ENCODE results near the gene PHACTR1. TPM values are rescaled to one million over a fixed set of nuclear protein-coding genes. Genes with fewer than 3 reads are reported as not detected.

Gene PHACTR1
- total and polyA plus RNA-seq, 4 donors = 0.31 to 1.5 (median 0.79) TPM

DNA sequence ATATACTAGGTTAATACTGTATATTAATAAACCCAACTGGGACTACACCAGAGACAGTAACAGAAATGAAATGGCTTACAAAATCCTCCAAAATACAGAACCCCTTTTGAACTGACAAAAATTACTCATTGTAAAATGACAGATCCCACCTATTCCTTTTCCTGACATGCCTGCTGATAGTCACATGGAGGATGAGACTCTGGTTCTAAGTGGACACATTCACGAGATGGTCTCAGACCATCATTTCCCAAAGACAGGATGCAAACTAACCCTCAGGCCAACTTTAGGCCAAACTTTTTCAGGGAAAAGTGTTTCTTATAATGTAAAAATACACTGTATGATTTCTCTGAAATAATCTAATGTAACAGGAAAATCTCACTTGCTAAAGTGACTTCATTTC is 589.2 kb downstream of the PHACTR1 start:
- WGBS = 94% methylated on average over 1 of the region's 1 CpG
- Histone ChIP-seq H3K27me3 (ENCODE audit: control insufficient read depth in 4 of 4, insufficient read depth in 4 of 4, low read length in 3 of 4) (no peaks in the 10 kb centered on the region), H3K36me3 (ENCODE audit: control insufficient read depth in 4 of 4, insufficient read depth in 3 of 4, low read depth in 1 of 4, low read length in 3 of 4) (peaks cover 0 to 33% (median 13%) of the 10 kb centered on the region in 4 donors), H3K9me3 (ENCODE audit: control insufficient read depth in 4 of 4, low read length in 3 of 4) (no peaks in the 10 kb centered on the region), H3K4me1 (ENCODE audit: control insufficient read depth in 4 of 4, insufficient read depth in 4 of 4, low read length in 3 of 4) (peaks cover 0 to 4% (median 0%) of the 10 kb centered on the region in 4 donors), H3K9ac (ENCODE audit: low read depth in 1 of 2, low read length in 2 of 2) (no peak overlapping the region), H3K4me3 (ENCODE audit: low read depth in 1 of 3, low read length in 3 of 3) (no peak overlapping the region), H3K27ac (ENCODE audit: low read depth in 1 of 2, low read length in 2 of 2) (no peak overlapping the region)
- TF ChIP-seq HNF4A (conservative IDR thresholded peaks at IDR 0.05) = no peak
- no peak for TF ChIP-seq GABPA (IDR thresholded peaks at IDR 0.05 in 1 of 2, conservative IDR thresholded peaks at IDR 0.05 in 1 of 2)
- no peak for TF ChIP-seq NR2F2 (IDR thresholded peaks at IDR 0.05)
- TF ChIP-seq TAF1 (conservative IDR thresholded peaks at IDR 0.05) = no peak
- DNase-seq (ENCODE audit: low spot score) = no peak

DNA sequence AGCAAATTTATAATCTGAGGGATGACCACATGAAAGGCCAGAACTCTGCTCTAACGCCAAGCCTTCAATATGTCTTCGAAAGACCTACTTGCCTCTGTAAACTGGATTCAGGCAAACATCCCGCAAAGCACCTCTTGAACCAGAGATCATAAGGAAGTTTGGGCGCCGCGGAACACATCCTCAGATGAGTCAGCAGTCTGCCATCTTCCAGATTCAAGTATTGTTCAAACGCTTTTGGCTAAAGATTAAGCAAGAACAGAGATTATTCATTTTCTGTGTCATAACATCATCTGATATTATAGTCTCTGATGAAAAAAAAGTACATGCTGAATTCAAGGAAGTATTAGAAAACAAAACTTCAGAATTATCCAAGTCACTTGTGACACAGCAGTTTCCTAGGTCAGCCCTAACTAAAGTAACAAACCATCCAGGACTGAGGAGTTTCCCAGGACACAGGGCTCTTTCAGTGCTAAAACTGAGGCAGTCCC is 591.0 kb downstream of the PHACTR1 start:
- Histone ChIP-seq H3K36me3 (ENCODE audit: control insufficient read depth in 4 of 4, insufficient read depth in 3 of 4, low read depth in 1 of 4, low read length in 3 of 4) (peaks cover 0 to 31% (median 13%) of the 10 kb centered on the region in 4 donors), H3K4me1 (ENCODE audit: control insufficient read depth in 4 of 4, insufficient read depth in 4 of 4, low read length in 3 of 4) (peaks cover 0 to 4% (median 0%) of the 10 kb centered on the region in 4 donors), H3K4me3 (ENCODE audit: low read depth in 1 of 3, low read length in 3 of 3) (no peak overlapping the region), H3K9ac (ENCODE audit: low read depth in 1 of 2, low read length in 2 of 2) (no peak overlapping the region), H3K9me3 (ENCODE audit: control insufficient read depth in 4 of 4, low read length in 3 of 4) (no peaks in the 10 kb centered on the region), H3K27ac (ENCODE audit: low read depth in 1 of 2, low read length in 2 of 2) (no peak overlapping the region), H3K27me3 (ENCODE audit: control insufficient read depth in 4 of 4, insufficient read depth in 4 of 4, low read length in 3 of 4) (no peaks in the 10 kb centered on the region)
- DNase-seq (ENCODE audit: low spot score) = no peak
- TF ChIP-seq, protein P1, sequence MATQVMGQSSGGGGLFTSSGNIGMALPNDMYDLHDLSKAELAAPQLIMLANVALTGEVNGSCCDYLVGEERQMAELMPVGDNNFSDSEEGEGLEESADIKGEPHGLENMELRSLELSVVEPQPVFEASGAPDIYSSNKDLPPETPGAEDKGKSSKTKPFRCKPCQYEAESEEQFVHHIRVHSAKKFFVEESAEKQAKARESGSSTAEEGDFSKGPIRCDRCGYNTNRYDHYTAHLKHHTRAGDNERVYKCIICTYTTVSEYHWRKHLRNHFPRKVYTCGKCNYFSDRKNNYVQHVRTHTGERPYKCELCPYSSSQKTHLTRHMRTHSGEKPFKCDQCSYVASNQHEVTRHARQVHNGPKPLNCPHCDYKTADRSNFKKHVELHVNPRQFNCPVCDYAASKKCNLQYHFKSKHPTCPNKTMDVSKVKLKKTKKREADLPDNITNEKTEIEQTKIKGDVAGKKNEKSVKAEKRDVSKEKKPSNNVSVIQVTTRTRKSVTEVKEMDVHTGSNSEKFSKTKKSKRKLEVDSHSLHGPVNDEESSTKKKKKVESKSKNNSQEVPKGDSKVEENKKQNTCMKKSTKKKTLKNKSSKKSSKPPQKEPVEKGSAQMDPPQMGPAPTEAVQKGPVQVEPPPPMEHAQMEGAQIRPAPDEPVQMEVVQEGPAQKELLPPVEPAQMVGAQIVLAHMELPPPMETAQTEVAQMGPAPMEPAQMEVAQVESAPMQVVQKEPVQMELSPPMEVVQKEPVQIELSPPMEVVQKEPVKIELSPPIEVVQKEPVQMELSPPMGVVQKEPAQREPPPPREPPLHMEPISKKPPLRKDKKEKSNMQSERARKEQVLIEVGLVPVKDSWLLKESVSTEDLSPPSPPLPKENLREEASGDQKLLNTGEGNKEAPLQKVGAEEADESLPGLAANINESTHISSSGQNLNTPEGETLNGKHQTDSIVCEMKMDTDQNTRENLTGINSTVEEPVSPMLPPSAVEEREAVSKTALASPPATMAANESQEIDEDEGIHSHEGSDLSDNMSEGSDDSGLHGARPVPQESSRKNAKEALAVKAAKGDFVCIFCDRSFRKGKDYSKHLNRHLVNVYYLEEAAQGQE (IDR thresholded peaks at IDR 0.05) = no peak
- TF ChIP-seq HNF4G (IDR thresholded peaks at IDR 0.05) (no peak), RXRA (IDR thresholded peaks at IDR 0.05) (no peak), ZBTB33 (IDR thresholded peaks at IDR 0.05) (no peak), EGR1 (IDR thresholded peaks at IDR 0.05; ENCODE audit: low read depth in 2 of 2) (no peak), CTCF (IDR thresholded peaks at IDR 0.05; ENCODE audit: low read depth, low read length, missing input control) (no peak), YY1 (IDR thresholded peaks at IDR 0.05) (no peak), ATF3 (IDR thresholded peaks at IDR 0.05) (no peak), HNF4A (conservative IDR thresholded peaks at IDR 0.05) (no peak), JUND (IDR thresholded peaks at IDR 0.05) (no peak), FOXA1 (IDR thresholded peaks at IDR 0.05) (no peak), TAF1 (conservative IDR thresholded peaks at IDR 0.05) (no peak), NR2F2 (IDR thresholded peaks at IDR 0.05) (no peak), RAD21 (IDR thresholded peaks at IDR 0.05) (no peak), GABPA (IDR thresholded peaks at IDR 0.05 in 1 of 2, conservative IDR thresholded peaks at IDR 0.05 in 1 of 2) (no peak), FOXA2 (IDR thresholded peaks at IDR 0.05) (no peak)
- TF ChIP-seq, protein P2, sequence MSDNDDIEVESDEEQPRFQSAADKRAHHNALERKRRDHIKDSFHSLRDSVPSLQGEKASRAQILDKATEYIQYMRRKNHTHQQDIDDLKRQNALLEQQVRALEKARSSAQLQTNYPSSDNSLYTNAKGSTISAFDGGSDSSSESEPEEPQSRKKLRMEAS (IDR thresholded peaks at IDR 0.05) = no peak
- WGBS = 82% methylated on average over 7 of the region's 7 CpGs

Measured in liver (tissue), 9 donors.